HG03469 (cell line): ENCODE data around the gene FANCL.
"Not testable (repeated sequence)": the region's sequence is repeated elsewhere in the genome, so short reads cannot be mapped to it uniquely, and the experiment has no call there.

Experiments used
- ATAC-seq: cut with Tn5 transposase; IDR thresholded peaks from one replicate; pipeline ENCODE4 v1.9.1; 2021; ENCODE audit warnings: mild to moderate bottlenecking, moderate library complexity, moderate number of reproducible peaks; ENCODE audit not compliant: unreplicated experiment

Gene FANCL

DNA sequence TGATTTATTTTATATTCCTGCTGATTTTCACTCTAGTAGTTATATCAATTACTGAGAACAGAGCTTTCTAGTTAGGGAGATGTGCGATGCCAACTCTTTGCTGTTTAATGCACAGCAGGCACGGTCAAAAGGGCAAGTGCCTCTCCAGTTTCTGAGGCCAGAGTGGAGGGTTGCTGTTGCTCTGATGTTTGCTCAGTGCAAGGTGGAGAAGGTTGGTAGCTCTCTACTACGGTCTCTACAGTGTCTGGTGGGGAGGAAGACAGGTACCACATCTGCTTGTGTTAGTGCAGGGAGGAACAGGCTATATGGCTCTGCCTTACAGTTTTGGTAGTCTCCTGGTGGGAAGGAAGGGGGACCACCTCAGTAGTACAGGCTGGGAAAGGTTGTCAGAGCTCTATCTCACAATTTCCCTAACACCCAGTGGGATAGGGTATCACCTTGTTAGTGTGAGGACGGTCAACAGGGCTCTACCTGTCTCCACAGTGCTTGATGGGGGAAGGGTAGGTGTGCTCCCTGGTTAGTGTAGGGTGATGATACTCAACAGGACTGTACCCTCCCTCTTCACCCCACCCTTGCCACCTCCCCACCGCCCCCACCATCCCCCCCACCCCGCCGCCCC is 85.9 kb downstream of the FANCL start:
- no peak for ATAC-seq

DNA sequence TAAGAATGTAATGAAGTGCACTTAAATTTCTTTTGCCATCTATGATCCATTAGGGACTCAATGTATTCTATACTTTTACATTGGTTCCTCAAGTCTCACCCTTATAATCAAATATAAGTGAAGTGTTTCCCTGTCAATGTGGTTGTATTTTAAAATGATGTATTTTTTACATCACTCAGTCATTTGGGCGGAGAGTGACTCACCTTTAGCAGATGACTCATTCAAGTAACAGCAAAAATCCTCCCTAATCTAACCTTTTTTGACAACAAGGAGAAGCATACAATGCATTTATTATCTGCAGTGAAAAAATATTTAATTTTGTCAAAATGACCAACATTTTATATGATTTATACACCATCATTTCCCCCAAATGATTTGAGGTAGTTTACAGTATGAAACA is 94.4 kb downstream of the FANCL start:
- no peak for ATAC-seq

DNA sequence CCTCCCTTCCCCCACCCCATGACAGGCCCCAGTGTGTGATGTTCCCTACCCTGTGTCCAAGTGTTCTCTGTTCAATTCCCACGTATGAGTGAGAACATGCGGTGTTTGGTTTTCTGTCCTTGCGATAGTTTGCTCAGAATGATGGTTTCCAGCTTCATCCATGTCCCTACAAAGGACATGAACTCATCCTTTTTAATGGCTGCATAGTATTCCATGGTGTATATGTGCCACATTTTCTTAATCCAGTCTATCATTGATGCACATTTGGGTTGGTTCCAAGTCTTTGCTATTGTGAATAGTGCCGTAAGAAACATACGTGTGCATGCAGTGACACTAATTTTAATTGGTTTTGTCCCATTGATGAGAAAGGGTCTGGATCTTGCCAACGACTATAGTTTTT is 95.4 kb downstream of the FANCL start:
- not testable (repeated sequence) for ATAC-seq

DNA sequence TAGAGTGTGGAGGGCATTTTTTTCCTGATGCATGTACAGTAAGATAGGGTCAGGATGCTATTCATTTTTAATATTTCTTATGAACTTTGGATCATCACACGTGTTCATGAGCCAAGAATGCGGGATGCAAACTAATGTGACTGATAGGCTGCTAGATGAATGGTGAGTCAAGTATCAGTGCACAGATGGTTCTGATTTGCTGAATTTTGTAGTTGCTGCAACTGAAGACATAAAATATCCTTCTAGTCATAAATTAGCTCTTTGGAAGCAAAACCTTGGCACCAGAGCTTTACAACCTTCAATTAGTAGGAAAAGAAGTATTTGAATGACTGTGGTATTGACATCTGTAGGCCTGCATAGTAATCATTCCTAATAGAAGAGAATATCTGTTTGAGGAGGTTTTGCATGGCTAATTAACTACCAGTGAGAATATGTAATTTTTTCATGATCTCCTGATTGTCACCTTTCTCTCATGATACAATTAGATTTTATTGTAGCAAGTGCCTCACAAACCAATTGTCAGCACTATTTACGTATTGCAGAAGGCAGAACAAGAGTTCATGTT is 100.5 kb downstream of the FANCL start:
- ATAC-seq = no peak

DNA sequence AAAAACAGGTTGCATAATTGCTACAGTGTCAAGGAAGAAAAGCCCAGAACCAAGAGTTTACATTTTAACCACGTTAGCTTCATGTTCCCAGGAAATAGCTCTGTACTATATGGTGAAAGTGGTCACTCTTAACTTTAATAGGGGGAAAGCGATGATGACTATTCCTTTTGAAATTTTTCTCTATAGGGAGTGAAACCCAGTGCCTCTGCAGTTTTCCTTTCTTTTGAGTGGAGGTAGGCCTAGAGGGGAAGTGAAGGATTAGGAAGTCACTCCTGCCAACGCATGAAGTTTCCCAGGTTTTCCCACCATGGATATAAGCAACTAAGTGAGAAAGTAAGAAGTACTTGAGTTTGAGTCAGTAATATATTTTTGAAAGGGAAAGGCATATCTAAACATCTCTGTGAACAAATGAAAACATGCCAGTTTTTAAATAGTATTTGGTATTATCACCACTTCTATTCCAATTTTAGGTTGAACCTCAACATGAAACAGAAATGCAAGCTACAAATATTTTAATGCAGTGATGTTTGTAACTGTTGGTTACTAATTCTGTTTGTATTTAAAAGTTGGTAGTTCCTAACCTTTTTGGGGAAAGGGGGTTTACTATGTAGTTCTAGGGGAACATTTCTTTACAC is 102.6 kb downstream of the FANCL start:
- ATAC-seq = no peak

DNA sequence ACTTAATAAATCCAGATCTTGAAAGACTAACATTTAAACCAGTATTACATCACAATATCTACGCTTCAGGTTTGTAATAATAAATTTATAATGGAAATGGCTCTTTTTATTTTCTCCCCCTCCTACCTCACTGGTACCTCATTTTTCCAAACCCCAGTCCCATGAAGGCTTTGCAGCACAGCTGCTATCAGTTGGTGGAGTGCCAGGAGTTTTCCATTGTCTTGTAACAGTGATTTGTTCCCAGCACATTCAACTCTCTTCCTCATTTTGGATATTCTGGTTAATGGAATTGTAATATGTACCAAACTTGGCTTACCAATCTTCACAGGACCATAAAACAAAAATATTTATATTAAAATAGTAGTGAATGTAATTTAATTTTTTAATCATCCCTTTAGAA is 103.3 kb downstream of the FANCL start:
- ATAC-seq = no peak

DNA sequence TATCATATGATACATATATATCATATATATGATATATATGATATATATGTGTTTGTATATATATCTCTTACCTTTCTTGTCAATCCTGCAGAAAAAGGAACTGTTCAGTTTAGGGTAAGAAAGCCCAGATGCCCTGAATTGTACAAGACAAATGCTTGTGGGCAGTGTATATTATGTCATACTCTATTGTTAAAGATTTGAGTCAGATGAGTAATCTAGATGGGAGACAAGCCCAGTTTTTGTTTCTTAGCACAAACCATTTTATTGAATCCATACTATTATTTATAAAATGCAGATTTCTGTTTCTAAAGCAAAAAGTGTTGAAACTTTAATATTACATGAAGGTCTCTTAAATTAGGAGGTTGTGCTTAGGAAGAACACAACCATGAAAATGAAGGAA is 103.9 kb downstream of the FANCL start:
- no peak for ATAC-seq

DNA sequence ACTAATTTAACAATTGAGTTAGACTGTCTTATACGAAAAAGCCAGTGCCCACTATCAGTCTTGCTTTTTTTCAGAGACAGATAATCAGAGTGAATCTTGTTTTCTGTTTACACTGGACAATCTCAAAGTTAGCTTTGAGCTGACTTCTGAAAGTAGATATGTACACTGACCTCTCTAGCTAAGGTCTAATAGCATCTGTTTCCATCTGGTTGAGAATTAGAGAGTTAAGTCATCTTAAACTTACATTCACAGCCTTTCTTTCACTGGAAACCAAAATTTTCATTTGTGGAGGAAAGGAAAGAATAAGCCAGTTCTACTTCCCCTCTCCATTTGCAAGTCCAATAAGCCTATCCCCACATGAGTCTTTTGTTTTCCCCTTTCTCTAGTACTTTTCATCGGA is 105.3 kb downstream of the FANCL start:
- ATAC-seq = no peak

DNA sequence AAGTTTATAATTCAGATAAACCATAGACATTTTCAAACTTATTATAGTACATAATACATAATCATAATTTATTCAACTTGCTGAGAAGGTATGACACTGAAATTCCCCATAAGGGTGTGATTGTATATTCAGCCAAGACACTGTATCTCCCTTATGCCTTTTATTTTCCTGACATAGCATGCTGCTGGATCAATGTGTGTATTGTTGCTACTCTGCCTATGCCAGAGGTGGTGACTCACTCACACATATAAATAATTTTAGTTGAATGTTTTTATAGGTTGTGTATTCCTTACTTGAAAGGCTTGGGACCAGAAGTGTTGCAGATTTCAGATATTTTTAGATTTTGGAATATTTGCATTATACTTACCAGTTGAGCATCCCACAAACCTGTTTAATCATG is 107.7 kb downstream of the FANCL start:
- ATAC-seq = no peak

DNA sequence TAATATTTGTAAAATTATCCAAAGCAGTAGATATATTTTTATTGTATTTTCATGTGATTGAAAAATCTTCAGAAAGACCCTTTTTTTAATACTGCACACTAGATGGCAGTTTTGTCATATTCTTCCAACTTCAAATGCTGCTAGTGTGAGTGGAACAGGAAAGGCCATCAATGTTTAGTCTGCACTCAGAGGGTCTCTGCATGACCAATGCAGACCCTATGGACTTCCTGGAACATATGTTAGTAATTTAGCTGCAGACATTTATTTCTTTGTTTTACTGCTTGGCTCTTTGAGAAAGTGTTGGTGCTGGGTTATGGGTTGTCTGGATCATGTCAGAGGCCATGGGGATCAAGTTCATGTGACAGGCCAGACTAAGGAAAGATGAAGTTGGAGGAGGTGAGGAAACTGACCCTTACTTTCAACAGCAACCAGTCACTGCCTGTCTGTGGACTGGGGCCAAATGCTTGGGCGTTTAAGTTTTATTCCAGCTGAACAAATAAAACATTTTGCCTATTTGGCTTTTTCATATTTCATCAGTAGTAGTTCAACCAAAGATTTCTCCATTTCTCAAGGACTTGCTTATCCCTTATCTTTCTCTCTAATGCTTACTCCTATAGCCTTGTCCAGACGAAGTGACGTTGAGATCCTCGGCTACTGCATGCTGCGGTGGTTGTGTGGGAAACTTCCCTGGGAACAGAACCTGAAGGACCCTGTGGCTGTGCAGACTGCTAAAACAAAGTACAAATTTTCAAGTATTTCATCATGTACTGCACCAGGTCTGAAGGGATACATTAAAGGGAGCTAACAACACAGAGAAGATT is 109.7 kb downstream of the FANCL start:
- ATAC-seq = no peak

DNA sequence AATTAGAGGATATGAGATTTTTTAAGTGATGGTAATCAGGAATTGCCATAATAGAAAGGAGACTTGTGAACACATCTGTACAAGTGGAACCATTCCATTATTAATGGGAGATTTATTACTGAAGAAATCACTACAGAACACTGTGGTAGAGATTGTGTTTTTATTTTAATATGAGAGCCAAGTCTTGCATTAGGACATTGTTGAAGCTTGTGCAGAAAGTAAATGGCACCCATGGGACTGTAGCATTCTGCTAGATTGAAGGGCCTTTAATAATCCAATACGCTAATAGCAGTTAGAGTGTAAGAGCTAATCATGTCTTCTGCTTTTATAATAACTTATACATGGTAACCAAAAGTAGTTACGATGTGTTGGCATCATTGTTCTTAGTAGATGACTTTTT is 110.9 kb downstream of the FANCL start:
- ATAC-seq = no peak

DNA sequence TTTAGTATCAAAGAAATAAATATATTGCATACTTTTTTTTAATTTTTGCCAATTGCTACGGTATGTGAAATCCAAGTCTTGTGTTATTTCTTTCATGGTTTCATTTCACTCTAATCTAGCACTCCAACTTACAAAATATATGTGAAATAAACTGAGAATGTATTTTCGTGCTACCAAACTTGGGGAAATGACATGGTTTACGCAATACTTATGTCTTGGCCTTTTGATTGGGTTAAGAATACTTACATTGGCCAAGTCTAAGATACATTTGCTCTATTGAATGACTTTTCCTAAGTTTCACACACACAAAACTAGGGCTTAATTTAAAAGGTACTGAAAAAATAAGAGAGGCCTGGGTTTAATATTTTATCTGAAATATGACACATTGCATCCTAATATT is 114.0 kb downstream of the FANCL start:
- ATAC-seq = no peak

DNA sequence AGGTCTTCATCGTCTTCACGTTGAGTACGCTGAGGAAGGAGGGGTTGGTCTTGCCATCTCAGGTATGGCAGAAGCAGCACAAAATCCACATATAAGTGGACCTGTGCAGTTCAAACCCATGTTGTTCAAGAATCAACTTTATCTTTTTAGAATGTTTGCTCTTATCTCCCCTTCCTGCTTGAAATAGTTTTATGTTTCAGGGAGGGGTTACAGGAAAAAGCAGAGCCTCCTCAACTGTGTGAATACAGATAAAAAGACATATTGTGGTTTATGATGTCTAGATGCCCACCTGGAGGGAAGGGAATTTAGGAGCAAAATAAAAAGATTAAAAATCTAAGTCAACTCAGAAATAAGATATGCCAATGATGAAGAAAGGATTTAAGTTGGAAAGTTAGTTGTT is 118.6 kb downstream of the FANCL start:
- no peak for ATAC-seq

DNA sequence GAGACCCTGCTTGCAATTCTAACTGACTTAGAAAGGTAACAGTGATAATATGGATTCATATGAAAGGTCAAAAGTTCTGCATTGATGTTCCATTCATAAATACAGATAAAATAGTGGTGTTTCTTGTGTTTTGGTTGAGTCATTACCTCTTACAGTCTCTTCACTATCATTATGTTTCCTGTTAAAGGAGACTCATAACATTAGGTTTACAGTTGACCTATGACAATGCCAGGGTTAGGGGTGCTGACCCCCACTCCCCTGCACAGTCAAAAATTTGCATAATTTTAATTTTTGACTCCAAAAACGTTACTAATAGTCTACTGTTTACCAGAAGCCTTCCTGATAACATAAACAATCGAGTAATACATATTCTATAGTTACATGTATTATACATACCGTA is 119.1 kb downstream of the FANCL start:
- no peak for ATAC-seq

DNA sequence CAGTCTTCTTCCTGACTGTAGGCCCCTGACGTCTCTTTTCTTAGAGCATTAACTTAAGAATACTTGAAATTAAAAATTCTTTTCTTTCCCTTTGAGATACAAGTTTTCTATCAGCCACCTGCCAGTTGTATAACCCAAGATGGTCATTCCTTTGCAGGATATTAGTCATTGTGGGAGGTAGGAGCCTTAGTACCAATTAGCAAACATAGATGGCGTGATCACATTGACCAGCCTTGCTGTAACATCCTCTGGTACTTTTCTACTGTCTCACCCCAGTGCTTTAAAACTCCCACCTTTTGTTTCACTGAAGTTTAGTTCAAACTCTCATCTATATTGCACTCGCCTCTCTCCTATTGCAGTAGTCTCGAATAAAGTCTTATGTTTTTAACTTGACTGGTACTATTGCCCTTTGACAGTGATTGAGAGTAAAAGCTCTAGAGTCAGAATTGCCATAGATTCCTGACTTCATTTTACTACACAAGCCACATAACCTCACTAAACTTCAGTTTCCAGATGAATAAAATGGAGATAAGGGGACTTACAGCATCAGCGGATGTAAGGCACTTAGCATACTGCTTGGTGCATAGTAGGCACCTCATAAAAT is 120.4 kb downstream of the FANCL start:
- no peak for ATAC-seq

DNA sequence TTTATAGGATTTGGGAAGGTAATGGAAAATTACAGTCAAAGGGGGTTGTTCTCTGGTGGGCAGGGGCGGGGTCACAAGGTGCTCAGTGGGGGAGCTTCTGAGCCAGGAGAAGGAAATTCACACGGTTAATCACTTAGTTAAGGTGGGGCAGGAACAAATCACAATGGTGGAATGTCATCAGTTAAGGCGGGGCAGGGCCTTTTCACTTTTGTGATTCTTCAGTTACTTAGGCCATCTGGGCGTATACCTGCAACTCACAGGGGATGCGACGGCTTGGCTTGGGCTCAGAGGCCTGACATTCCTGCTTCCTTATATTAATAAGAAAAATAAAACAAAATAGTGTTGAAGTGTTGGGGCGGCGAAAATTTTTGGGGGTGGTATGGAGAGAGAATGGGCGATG is 127.6 kb downstream of the FANCL start:
- not testable (repeated sequence) for ATAC-seq

DNA sequence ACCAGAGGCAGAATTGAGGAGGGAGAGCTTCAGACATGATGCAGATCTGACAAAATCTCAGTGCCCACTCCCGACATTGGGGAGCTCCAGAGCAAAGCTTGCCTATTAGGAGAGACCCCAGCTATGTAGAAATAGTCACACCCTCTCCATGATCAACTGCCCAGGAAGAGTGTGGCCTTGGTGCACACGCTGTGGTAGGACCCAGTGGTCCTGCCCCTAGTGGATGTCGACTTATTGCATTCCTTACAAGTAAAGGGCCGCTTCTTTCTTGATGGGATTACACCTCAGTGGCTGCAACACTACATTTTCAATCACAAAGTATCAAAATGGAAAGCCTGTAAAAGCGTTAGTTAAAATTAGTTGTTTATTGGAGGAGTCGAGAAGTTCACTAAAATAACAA is 130.4 kb downstream of the FANCL start:
- no peak for ATAC-seq

DNA sequence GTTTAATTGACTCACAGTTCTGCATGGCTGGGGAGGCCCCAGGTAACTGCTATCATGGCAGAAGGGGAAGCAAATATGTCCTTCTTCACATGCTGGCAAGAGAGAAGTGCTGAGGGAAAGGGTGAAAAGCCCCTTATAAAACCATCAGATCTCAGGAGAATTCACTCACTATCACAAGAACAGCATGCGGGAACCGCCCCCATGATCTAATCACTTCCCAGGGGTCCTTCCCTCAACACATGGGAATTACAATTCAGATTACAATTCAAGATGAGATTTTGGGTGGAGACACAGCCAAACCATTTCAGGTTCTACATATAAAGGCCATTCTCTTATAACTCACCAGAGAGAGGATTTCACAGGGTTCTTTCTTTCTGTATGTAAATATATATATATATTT is 131.6 kb downstream of the FANCL start:
- ATAC-seq = no peak
